ENCODE measurements around the gene SLC15A2.

Gene SLC15A2

DNA sequence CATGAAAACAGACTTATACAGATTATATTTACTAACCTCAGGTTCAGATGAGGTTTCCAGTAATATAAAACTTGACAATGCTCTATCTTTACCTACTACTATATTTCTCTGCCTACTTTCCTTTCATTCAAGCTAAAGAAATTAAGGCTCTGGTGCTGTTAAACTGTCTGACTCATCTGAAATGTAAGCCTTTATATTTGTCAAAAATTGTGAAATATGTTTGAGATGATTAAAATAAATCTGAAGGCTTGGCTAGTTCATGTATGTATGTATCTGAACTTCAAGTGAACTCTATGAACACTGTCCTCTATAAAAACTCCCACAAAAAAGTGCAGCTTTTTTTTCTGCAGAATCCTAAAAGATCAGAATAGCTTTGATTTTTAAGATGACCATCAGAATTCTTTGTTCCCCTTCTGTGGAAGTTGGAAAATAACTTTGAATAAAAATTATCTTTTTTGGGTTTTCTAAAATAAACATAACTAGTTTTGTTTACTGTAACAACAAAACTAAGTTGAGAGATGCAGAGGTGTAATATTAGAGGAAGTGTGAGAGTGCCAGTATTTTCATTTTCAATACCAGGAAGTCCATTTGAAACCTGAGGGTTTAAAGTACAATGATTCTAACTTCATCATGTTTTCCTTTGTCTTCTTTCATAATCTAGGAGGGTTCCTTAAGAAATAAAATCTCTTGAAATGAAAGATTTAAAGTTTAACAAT lies 85.7 kb downstream of the SLC15A2 start:
- DNase-seq (ENCODE audit: low spot score), result no peak

DNA sequence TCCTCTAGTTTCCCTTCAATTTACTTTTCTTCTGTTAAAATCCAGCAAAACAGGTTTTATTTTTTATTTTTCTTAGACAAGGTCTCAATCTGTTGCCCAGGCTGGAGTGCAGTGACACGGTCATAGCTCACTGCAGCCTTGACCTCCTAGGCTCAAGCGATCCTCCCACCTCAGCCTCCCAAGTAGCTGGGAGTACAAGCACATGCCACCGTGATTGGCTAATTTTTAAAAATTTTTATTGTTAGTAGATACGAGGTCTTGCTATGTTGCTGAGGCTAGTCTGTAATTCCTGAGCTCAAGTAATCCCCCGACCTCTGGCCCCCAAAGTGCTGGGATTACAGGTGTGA lies 86.2 kb downstream of the SLC15A2 start:
- no peak for DNase-seq (ENCODE audit: low spot score)

DNA sequence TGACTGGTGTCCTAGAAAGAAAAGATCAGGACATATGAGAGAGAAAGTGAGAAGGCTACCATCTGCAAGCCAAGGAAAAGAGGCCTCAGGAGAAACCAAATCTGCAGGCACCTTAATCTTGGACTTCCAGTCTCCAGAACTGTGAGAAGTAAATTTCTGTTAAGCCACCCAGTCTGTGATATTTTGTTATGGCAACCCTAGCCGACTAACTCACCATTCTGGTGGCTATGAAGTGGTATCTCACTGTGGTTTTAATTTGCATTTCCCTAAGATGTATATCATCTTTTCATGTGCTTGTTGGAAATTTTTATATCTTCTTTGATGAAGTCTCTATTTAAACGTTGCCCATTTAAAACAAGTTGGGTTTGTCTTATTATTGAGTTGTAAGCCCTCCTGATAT lies 87.3 kb downstream of the SLC15A2 start:
- DNase-seq (ENCODE audit: low spot score), result no peak

DNA sequence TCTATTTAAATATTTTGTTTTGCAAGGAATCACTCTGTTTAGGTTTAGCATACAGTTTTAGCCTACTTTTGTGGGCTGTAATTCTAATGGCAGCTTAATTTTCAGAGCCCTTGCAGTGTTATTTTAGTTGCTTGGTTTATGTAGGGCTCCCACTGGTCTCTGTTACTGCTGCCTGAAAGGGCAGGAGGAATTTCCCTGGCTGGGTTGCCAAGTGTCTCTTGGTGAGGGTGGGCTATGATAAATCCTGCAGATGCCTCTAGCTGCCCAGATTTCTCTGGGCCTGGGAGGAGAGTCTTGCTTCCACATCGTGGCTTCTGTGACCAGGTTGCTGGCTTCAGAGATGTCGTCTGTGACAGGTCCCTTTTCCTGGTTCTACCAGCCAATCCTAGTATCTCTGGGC lies 91.6 kb downstream of the SLC15A2 start:
- DNase-seq (ENCODE audit: low spot score), result no peak

DNA sequence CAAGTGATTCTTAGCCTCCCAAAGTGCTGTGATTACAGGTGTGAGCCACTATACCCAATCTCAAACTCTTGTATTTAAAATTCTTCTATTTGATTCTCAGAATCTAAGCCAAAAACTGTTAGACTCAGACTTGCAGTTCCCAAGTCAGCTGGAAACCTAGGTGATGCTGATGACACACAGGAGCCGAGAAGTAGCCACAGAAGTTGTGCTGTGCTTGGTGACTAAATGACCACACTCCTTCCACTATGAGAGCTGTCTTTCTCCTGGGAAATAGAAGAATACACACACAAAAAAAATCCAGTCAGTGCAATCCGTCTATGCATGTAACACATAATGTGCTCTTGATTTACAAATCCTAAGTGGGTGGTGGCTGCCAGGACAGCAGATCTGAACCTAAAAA lies 93.9 kb downstream of the SLC15A2 start:
- peak; percentile 19 for DNase-seq (ENCODE audit: low spot score)

DNA sequence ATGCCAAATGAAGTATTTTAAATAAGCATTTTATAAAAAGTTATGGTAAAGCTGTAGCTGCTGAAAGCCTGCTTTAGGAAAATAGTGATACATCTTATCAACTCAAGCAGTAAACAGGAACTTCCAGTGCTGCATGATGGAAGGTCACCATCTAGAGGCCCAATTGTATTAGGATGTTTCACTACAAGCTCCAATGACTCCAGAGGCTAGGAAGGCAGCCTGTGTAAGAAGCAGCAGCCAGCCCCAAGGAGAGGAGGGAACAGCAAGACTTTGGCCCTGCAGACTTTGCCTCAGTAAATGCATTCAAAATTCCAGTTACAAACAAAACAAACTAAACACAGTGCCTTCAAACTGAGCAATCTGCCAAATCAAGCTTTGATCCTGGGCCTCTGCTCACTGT lies 95.7 kb downstream of the SLC15A2 start:
- peak; percentile 34 for DNase-seq (ENCODE audit: low spot score)

DNA sequence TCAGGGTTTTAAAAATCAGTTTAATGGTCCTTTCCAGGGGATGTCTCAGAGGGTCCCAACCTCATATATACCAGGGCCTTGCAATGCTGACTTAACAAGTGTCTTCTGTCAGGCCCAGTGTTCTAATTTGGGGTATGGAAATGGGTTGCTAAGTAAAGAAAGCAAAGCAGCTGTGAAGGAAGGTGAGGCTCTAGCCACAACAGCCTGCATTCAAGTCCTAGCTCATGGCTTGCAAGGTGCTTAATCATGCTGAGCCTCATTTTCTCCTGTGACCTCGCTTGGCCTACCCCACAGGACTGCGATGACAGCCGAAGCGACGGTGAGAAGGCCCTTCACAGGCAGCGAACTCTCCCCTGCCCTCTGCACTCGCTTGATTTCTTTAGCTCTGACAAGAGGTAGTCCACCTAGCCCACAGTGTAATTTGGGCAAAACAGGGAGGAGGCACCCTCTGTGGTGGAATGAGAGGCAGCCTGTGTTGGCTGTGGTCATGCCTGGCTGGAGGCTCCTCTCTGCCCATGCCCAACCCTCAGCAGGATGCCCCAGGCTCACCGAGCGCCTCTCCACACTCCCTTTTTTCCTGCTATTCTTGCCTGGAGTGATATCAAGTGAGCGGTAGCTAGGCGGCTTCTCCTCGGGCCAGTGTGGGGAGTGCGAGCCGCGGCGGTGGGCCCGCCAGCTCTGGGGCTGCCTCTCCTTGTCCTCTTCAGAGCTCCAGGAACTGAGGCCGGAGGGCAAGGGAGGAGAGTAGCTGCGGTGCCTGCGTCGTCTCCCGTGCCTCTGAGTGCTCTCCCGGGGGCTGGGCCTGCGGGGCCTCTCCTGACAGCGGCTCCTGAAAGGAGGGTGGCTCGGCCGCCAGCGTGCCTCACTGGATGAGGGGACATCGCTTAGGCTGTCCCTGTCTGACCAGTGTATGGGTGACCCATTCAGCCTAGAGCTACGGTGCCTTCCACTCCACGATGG lies 98.7 kb downstream of the SLC15A2 start:
- DNase-seq (ENCODE audit: low spot score), result no peak

Measured in RKO (cell line).